Measurements from ENCODE around the gene ARHGAP23. TPM values are rescaled to one million over a fixed set of nuclear protein-coding genes. Genes with fewer than 3 reads are reported as not detected.
"Not testable (repeated sequence)": the region's sequence is repeated elsewhere in the genome, so short reads cannot be mapped to it uniquely, and the experiment has no call there.

Gene ARHGAP23
- total and polyA plus RNA-seq, 7 donors, result 0.69 to 42.1 (median 11.2) TPM

DNA sequence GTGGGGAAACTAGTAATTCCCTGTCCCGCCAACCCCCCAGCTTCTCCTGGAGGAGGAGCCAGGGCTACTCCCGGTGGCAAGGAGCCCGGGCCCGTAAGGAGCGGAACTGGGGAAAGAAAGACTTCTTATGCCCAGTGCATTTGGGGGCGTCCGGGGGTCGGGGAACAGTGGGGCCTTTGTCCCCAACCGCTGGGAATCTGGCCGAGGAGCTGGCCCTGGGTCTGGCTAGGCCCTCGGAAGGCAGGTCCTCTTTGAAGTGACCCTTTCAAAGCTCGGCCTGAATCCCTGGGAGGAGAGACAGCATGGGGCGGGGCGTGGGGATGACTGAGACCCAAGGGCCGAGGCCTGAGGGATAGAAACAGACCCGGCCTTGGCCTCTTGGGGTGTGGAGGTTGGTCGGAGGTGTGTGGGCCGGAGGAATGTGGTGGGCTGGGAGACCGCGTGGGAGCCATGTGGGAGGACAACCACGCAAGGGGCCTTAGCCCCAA lies 6.0 kb downstream of the ARHGAP23 start:
- intact Hi-C loops (cut with DNase I), result no loop called here
- peak; percentile 77 for DNase-seq
- WGBS, 2 donors, result 86 to 89% methylated on average over 21 of the region's 21 CpGs
- H3K27me3 ChIP-seq, result no peaks in the 10 kb centered on the region
- H3K4me1 ChIP-seq, result peaks cover 0 to 76% (median 64%) of the 10 kb centered on the region in 4 donors
- H3K9me3 ChIP-seq, result no peaks in the 10 kb centered on the region
- H3K36me3 ChIP-seq, result no peaks in the 10 kb centered on the region
- H3K27ac ChIP-seq, result peak overlapping the region; percentile 51 to 69 (median 65)
- no peak for TF ChIP-seq EP300 (IDR thresholded peaks at IDR 0.05)
- no peak for TF ChIP-seq POLR2A (IDR thresholded peaks at IDR 0.05)
- H3K4me3 ChIP-seq, result no peak overlapping the region

- no peak for TF ChIP-seq EP300 (IDR thresholded peaks at IDR 0.05)
- no peak for TF ChIP-seq POLR2AphosphoS5 (IDR thresholded peaks at IDR 0.05)
- WGBS, 2 donors, result 72 to 74% methylated on average over 9 of the region's 9 CpGs
- DNase-seq, result no peak
- no peaks in the 10 kb centered on the region for H3K36me3 ChIP-seq
- intact Hi-C loops (cut with DNase I), result no loop called here
- H3K27me3 ChIP-seq, result no peaks in the 10 kb centered on the region
- peak overlapping the region; percentile 3 to 69 (median 65) for H3K27ac ChIP-seq
- no peak overlapping the region for H3K4me3 ChIP-seq
- H3K4me1 ChIP-seq, result peaks cover 0 to 76% (median 61%) of the 10 kb centered on the region in 4 donors
- H3K9me3 ChIP-seq, result no peaks in the 10 kb centered on the region
Observed at GRCh38 chr17:38435795-38436194, 7.5 kb downstream of the ARHGAP23 start.

- Histone ChIP-seq H3K36me3 (no peaks in the 10 kb centered on the region), H3K4me1 (peaks cover 0 to 76% (median 61%) of the 10 kb centered on the region in 4 donors), H3K9me3 (no peaks in the 10 kb centered on the region), H3K27ac (peak overlapping the region; percentile 3 to 69 (median 65)), H3K4me3 (no peak overlapping the region), H3K27me3 (no peaks in the 10 kb centered on the region)
- intact Hi-C loops (cut with DNase I), result no loop called here
- no peak for DNase-seq
- 75 to 76% methylated on average over 11 of the region's 11 CpGs for WGBS, 2 donors
- TF ChIP-seq EP300 (IDR thresholded peaks at IDR 0.05) (no peak), POLR2AphosphoS5 (IDR thresholded peaks at IDR 0.05) (no peak), CTCF (IDR thresholded peaks at IDR 0.05) (no peak), POLR2A (IDR thresholded peaks at IDR 0.05) (no peak)
Observed at GRCh38 chr17:38436386-38436785, 8.1 kb downstream of the ARHGAP23 start.

DNA sequence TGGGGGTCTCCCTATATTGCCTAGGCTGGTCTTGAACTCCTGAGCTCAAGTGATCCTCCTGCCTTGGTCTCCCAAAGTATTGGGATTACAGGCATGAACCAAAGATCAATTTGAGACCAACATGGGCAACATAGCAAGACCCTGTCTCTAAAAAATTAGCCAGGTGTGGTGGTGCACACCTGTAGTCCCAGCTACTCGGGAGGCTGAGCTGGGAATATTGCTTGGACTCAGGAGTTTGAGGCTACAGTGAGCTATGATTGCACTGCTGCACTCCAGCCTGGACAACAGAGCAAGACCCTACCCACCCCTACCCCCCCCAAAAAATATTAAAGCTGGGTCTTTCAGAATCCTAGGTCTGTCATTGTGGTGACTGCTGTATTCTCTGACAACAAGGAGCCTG lies 9.0 kb downstream of the ARHGAP23 start:
- H3K27me3 ChIP-seq; H3K36me3 ChIP-seq; H3K4me3 ChIP-seq; intact Hi-C loops (cut with DNase I); DNase-seq; H3K9me3 ChIP-seq: not testable (repeated sequence)
- WGBS, 2 donors, result 84 to 87% methylated on average over 1 of the region's 1 CpG
- peak overlapping the region in 1 of 4 donors; percentile 78 for H3K27ac ChIP-seq
- H3K4me1 ChIP-seq, result peaks cover 0 to 77% (median 63%) of the 10 kb centered on the region in 4 donors

- no peak for DNase-seq
- Histone ChIP-seq H3K36me3 (no peaks in the 10 kb centered on the region), H3K27me3 (no peaks in the 10 kb centered on the region), H3K9me3 (no peaks in the 10 kb centered on the region), H3K4me3 (no peak overlapping the region), H3K4me1 (peaks cover 0 to 80% (median 70%) of the 10 kb centered on the region in 4 donors), H3K27ac (peak overlapping the region; percentile 71 to 84 (median 76))
- TF ChIP-seq POLR2AphosphoS5 (IDR thresholded peaks at IDR 0.05) (no peak), EP300 (IDR thresholded peaks at IDR 0.05) (no peak), POLR2A (IDR thresholded peaks at IDR 0.05) (no peak), CTCF (IDR thresholded peaks at IDR 0.05) (no peak)
- intact Hi-C loops (cut with DNase I), result no loop called here
- WGBS, 2 donors, result 91 to 93% methylated on average over 5 of the region's 5 CpGs
Observed at GRCh38 chr17:38439436-38439835, 11.2 kb downstream of the ARHGAP23 start.

DNA sequence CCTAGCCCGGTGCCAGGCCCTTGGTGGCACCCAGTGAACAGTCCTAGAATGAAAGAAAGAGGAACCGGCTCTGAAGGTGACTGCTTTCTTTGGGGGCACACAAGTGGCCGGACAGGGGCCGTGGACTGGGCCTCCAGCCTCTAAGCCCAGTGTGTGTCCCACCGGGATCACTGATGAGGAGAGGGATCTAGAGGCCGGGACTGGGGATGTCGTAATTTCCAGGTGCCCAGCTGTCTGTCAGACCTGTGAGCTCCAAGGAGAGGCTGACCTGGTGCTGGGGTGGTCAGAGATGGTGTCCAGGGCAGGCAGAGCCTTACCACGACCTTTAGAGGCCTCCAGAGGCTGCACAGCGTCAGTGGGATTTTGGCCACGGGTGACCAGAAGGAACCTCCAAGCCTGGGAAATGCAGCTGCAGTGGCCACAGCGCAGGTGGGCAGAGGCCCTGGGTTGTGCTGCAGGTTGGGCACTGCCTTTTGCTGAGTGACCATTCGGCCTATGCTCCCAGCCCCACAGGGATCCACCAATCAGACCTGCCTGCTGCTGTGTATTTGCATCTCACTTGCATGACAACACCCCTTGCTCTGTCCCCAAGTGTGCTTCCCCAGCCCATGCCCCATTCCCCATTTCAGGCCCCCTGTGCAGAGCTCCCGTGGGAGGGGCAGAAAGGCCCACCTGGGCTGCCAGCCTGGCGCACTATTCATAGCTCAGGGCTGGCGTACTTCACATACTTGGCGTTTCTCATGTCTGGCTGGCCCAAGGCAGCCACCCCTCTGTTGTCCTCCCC lies 12.5 kb downstream of the ARHGAP23 start:
- H3K4me1 ChIP-seq, result peaks cover 0 to 67% (median 61%) of the 10 kb centered on the region in 4 donors
- H3K9me3 ChIP-seq, result no peaks in the 10 kb centered on the region
- H3K4me3 ChIP-seq, result no peak overlapping the region
- no peaks in the 10 kb centered on the region for H3K27me3 ChIP-seq
- no peaks in the 10 kb centered on the region for H3K36me3 ChIP-seq
- H3K27ac ChIP-seq, result peak overlapping the region; percentile 71 to 84 (median 76)
- 84 to 87% methylated on average over 16 of the region's 16 CpGs for WGBS, 2 donors
- TF ChIP-seq POLR2AphosphoS5 (IDR thresholded peaks at IDR 0.05) (no peak), EP300 (IDR thresholded peaks at IDR 0.05) (no peak), POLR2A (IDR thresholded peaks at IDR 0.05) (no peak), CTCF (IDR thresholded peaks at IDR 0.05) (no peak)
- no peak for DNase-seq
- intact Hi-C loops (cut with DNase I), result no loop called here
